Measurements from ENCODE around the gene BRD9.
"Not testable (repeated sequence)": the region's sequence is repeated elsewhere in the genome, so short reads cannot be mapped to it uniquely, and the experiment has no call there.

Gene BRD9

GRCh38 chr5:923281-923873, 30.8 kb upstream of the BRD9 start:
- no peak for DNase-seq (ENCODE audit: low read depth, low spot score)
- no peak overlapping the region for H3K27ac ChIP-seq

- H3K27ac ChIP-seq: no peak overlapping the region
- DNase-seq (ENCODE audit: low read depth, low spot score): no peak
These were observed 30.1 kb upstream of the BRD9 start for GRCh38 chr5:922436-923280.

- no peak for DNase-seq (ENCODE audit: low read depth, low spot score)
- H3K27ac ChIP-seq: no peak overlapping the region
These were observed 29.1 kb upstream of the BRD9 start for GRCh38 chr5:921456-922435.

- no peak overlapping the region for H3K27ac ChIP-seq
- DNase-seq (ENCODE audit: low read depth, low spot score): no peak
These were observed 27.7 kb upstream of the BRD9 start for GRCh38 chr5:920321-920720.

- no peak for DNase-seq (ENCODE audit: low read depth, low spot score)
- no peak overlapping the region for H3K27ac ChIP-seq
These were observed 26.9 kb upstream of the BRD9 start for GRCh38 chr5:919356-920000.

- not testable (repeated sequence) for H3K27ac ChIP-seq; DNase-seq (ENCODE audit: low read depth, low spot score)
These were observed 26.1 kb upstream of the BRD9 start for GRCh38 chr5:918717-919116.

GRCh38 chr5:916441-917293, 24.1 kb upstream of the BRD9 start:
- H3K27ac ChIP-seq: no peak overlapping the region
- DNase-seq (ENCODE audit: low read depth, low spot score): no peak

GRCh38 chr5:915946-916345, 23.3 kb upstream of the BRD9 start:
- no peak overlapping the region for H3K27ac ChIP-seq
- no peak for DNase-seq (ENCODE audit: low read depth, low spot score)

GRCh38 chr5:915346-915745, 22.7 kb upstream of the BRD9 start:
- not testable (repeated sequence) for H3K27ac ChIP-seq; DNase-seq (ENCODE audit: low read depth, low spot score)

- no peak for DNase-seq (ENCODE audit: low read depth, low spot score)
- H3K27ac ChIP-seq: no peak overlapping the region
These were observed 22.0 kb upstream of the BRD9 start for GRCh38 chr5:914612-915011.

- no peak overlapping the region for H3K27ac ChIP-seq
- no peak for DNase-seq (ENCODE audit: low read depth, low spot score)
These were observed 21.6 kb upstream of the BRD9 start for GRCh38 chr5:914174-914573.

GRCh38 chr5:912280-913091, 19.9 kb upstream of the BRD9 start:
- peak overlapping the region; percentile 87 for H3K27ac ChIP-seq
- DNase-seq (ENCODE audit: low read depth, low spot score): peak; percentile 99

GRCh38 chr5:911601-912000, 19.0 kb upstream of the BRD9 start:
- peak overlapping the region; percentile 87 for H3K27ac ChIP-seq
- DNase-seq (ENCODE audit: low read depth, low spot score): peak; percentile 34

GRCh38 chr5:910769-911160, 18.2 kb upstream of the BRD9 start:
- H3K27ac ChIP-seq: no peak overlapping the region
- DNase-seq (ENCODE audit: low read depth, low spot score): no peak

- no peak overlapping the region for H3K27ac ChIP-seq
- no peak for DNase-seq (ENCODE audit: low read depth, low spot score)
These were observed 17.6 kb upstream of the BRD9 start for GRCh38 chr5:909994-910768.

- peak overlapping the region; percentile 10 for H3K27ac ChIP-seq
- no peak for DNase-seq (ENCODE audit: low read depth, low spot score)
These were observed 16.5 kb upstream of the BRD9 start for GRCh38 chr5:909086-909485.

- H3K27ac ChIP-seq: no peak overlapping the region
- DNase-seq (ENCODE audit: low read depth, low spot score): no peak
These were observed 15.6 kb upstream of the BRD9 start for GRCh38 chr5:908172-908571.
